ENCODE measurements around the gene KLK15. TPM values are rescaled to one million over a fixed set of nuclear protein-coding genes. Genes with fewer than 3 reads are reported as not detected.

KLK15 gene
- total and polyA plus RNA-seq, 2 of the 8 experiments (the other 6 are each of a cell fraction or from before 2014, with no cell fraction given), result not detected

DNA sequence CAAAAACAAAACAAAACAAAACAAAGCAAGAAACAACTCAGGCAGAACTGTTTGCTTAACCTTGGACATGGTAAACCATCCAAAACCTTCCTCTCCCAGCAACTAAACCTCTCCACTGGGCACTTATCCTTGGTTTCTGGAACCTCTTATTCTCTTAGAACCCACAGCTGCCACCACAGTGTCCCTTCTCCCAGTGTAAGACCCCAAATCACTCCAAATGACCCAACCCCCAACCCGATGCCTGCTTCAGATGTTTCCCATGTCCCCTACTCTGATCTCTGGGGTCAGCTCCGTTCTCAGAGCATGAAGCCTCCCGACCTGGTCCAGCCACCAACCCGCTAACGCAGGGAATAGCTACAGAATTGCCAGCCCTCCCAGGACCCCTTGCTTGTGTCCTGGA lies 40.8 kb upstream of the KLK15 start:
- no peak for TF ChIP-seq YY1 (IDR thresholded peaks at IDR 0.05; ENCODE audit: low read depth, low read length)
- TF ChIP-seq CEBPB (IDR thresholded peaks at IDR 0.05; ENCODE audit: low read depth, low read length), result no peak
- no peak for TF ChIP-seq TAF1 (IDR thresholded peaks at IDR 0.05; ENCODE audit: low read depth, low read length)
- no peak for TF ChIP-seq RAD21 (IDR thresholded peaks at IDR 0.05 in 1 of 2, conservative IDR thresholded peaks at IDR 0.05 in 1 of 2; ENCODE audit: low read depth in 2 of 2, low read length in 2 of 2)
- TF ChIP-seq KDM1A (IDR thresholded peaks at IDR 0.05; ENCODE audit: borderline replicate concordance, low read length), result no peak
- no peak for TF ChIP-seq FOSL1 (IDR thresholded peaks at IDR 0.05; ENCODE audit: insufficient read depth, low read depth, low read length)
- Histone ChIP-seq H3K56ac (replicated peaks; ENCODE audit: insufficient read length, low read depth, low read length) (no peak overlapping the region), H3K4ac (replicated peaks; ENCODE audit: insufficient read length, low read depth, low read length) (no peak overlapping the region), H2BK15ac (ENCODE audit: low read length) (no peak overlapping the region), H2BK12ac (ENCODE audit: low read depth, low read length) (no peak overlapping the region), H4K20me1 (replicated peaks in 1 of 2; ENCODE audit: control insufficient read depth in 1 of 2, insufficient read depth in 2 of 2, low read length in 2 of 2) (no peaks in the 10 kb centered on the region), H2AK5ac (ENCODE audit: low read depth, low read length) (no peak overlapping the region), H3K27ac (ENCODE audit: low read depth, low read length) (no peak overlapping the region), H2BK5ac (ENCODE audit: low read depth, low read length) (no peak overlapping the region), H3K9me3 (ENCODE audit: insufficient read depth in 2 of 2, low read depth in 1 of 2, low read length in 1 of 2) (no peaks in the 10 kb centered on the region; a peak in 1 of 4 replicates), H4K91ac (replicated peaks; ENCODE audit: insufficient read length, low read length) (no peak overlapping the region), H3K23ac (ENCODE audit: insufficient read length) (no peak overlapping the region), H3K4me3 (ENCODE audit: extremely low read depth in 1 of 4, insufficient read depth in 2 of 4, low read depth in 3 of 4, low read length in 4 of 4) (no peak overlapping the region), H3K4me2 (ENCODE audit: insufficient read depth in 1 of 2, low read depth in 2 of 2, low read length in 2 of 2) (no peak overlapping the region), H3K79me1 (ENCODE audit: low read depth, low read length) (no peaks in the 10 kb centered on the region), H3K18ac (ENCODE audit: extremely low read depth, low read length) (no peak overlapping the region), H3K27me3 (replicated peaks in 1 of 4; ENCODE audit: control insufficient read depth in 3 of 4, extremely low read depth in 1 of 4, insufficient read depth in 3 of 4, low read length in 3 of 4) (peaks cover 0 to 3% (median 0%) of the 10 kb centered on the region in 4 experiments; a peak in 3 of 7 replicates), H3K9ac (replicated peaks in 1 of 4; ENCODE audit: extremely low read depth in 1 of 4, low read depth in 3 of 4, low read length in 3 of 4) (no peak overlapping the region), H3K14ac (ENCODE audit: insufficient read length) (no peak overlapping the region), H4K8ac (ENCODE audit: extremely low read depth, insufficient read depth, low read length) (no peak overlapping the region), H3K4me1 (replicated peaks in 1 of 4; ENCODE audit: control insufficient read depth in 3 of 4, insufficient read depth in 4 of 4, low read length in 3 of 4) (peaks cover 0 to 12% (median 3%) of the 10 kb centered on the region in 4 experiments; a peak in 3 of 7 replicates), H3K79me2 (ENCODE audit: control insufficient read depth in 1 of 2, insufficient read depth in 2 of 2, low read length in 2 of 2) (no peaks in the 10 kb centered on the region), H2BK20ac (ENCODE audit: low read length) (no peak overlapping the region), H2BK120ac (replicated peaks; ENCODE audit: low read depth, low read length) (no peak overlapping the region), H2AFZ (ENCODE audit: low read length) (no peak overlapping the region), H4K5ac (ENCODE audit: insufficient read length, low read depth, low read length) (no peak overlapping the region), H3K23me2 (ENCODE audit: low read depth, low read length) (peaks cover 5% of the 10 kb centered on the region; the same call in 1 of the 2 replicates), H3K36me3 (ENCODE audit: control insufficient read depth in 2 of 4, insufficient read depth in 4 of 4, low read length in 3 of 4) (no peaks in the 10 kb centered on the region)
- FAIRE-seq, result no peak
- 70% methylated on average over 5 of the region's 5 CpGs; no CpG with 5 or more reads in 1 of the 2 experiments for WGBS, 2 experiments (ENCODE audit: extremely low coverage in 1 of 2, insufficient coverage in 1 of 2, insufficient read length in 1 of 2, insufficient replicate concordance in 2 of 2, low coverage in 1 of 2, low lambda C conversion rate in 2 of 2, missing lambda C conversion rate in 1 of 2)
- ChIA-PET CTCF (ENCODE audit: partially characterized antibody) (interaction anchor here (0.8 to 1.4 kb wide), 2 partner anchors 20 to 142 kb away, joined by 3 read pairs; no protein-coding TSS in a partner anchor), POLR2A (ENCODE audit: partially characterized antibody) (interaction anchor here (1.8 to 4.1 kb wide), 3 partner anchors 71 to 79 kb away, joined by 4 to 16 read pairs (median 15); no protein-coding TSS in a partner anchor)
- no peak for DNase-seq (ENCODE audit: low read depth in 1 of 2, low spot score in 2 of 2)

Data from H1 (cell line).